ENCODE measurements around the gene ENDOV. TPM values are rescaled to one million over a fixed set of nuclear protein-coding genes. Genes with fewer than 3 reads are reported as not detected.

ENDOV gene
- total and polyA plus RNA-seq, 2 donors (not counting 3 experiments of a cell fraction or from before 2014, with no cell fraction given) = 20.4 to 25.9 TPM

GRCh38 chr17:80402959-80403358 is 12.0 kb upstream of the ENDOV start:
- no peak overlapping the region for H2AFZ ChIP-seq (ENCODE audit: low read depth, low read length)
- TF ChIP-seq FOS (IDR thresholded peaks at IDR 0.05; ENCODE audit: borderline replicate concordance, insufficient read depth, low read length) (no peak), POLR2A (IDR thresholded peaks at IDR 0.05; ENCODE audit: low read depth, low read length) (no peak), MYC (IDR thresholded peaks at IDR 0.05; ENCODE audit: low read depth, low read length) (no peak), EZH2 (IDR thresholded peaks at IDR 0.05; ENCODE audit: borderline replicate concordance, low read depth, low read length, severe bottlenecking) (no peak), POLR2AphosphoS5 (IDR thresholded peaks at IDR 0.05; ENCODE audit: insufficient read depth, low read depth, low read length) (no peak), GATA2 (IDR thresholded peaks at IDR 0.05; ENCODE audit: insufficient read depth, insufficient read length, low read depth, low read length) (no peak), MAX (IDR thresholded peaks at IDR 0.05; ENCODE audit: insufficient read depth, insufficient read length) (no peak), JUN (IDR thresholded peaks at IDR 0.05; ENCODE audit: borderline replicate concordance, insufficient read depth, insufficient read length, low read depth) (no peak), CTCF (IDR thresholded peaks at IDR 0.05; ENCODE audit: extremely low read depth in 1 of 2, insufficient read depth in 1 of 2, low read depth in 1 of 2, low read length in 2 of 2) (no peak)
- no peaks in the 10 kb centered on the region for H3K9me1 ChIP-seq (replicated peaks; ENCODE audit: control insufficient read depth, extremely low read depth, insufficient read depth, low read length)
- no peaks in the 10 kb centered on the region for H3K4me1 ChIP-seq (ENCODE audit: control insufficient read depth, extremely low read depth, insufficient read depth, low read length)
- ChIA-PET CTCF (no interaction called here), POLR2A (no interaction called here)
- H3K27ac ChIP-seq (ENCODE audit: insufficient read depth, low read depth, low read length) = no peak overlapping the region
- H3K36me3 ChIP-seq (ENCODE audit: control insufficient read depth in 2 of 2, extremely low read depth in 1 of 2, insufficient read depth in 2 of 2, low read length in 2 of 2) = no peaks in the 10 kb centered on the region
- H3K4me2 ChIP-seq (ENCODE audit: insufficient read depth, low read length) = no peak overlapping the region
- FAIRE-seq (no peak), DNase-seq (ENCODE audit: low read depth, low spot score) (no peak)
- BruUV-seq (replicated peaks) = no TSS peak
- no peaks in the 10 kb centered on the region for H3K9me3 ChIP-seq (replicated peaks; ENCODE audit: control insufficient read depth, insufficient read depth, low read length)
- H3K79me2 ChIP-seq (ENCODE audit: control insufficient read depth, insufficient read depth, low read length) = no peaks in the 10 kb centered on the region
- no peak overlapping the region for H3K4me3 ChIP-seq (replicated peaks in 1 of 3; ENCODE audit: insufficient read depth in 1 of 3, low read depth in 1 of 3, low read length in 3 of 3)
- no peak overlapping the region for H3K9ac ChIP-seq (replicated peaks; ENCODE audit: extremely low read depth, insufficient read depth, low read length)
- H4K20me1 ChIP-seq (replicated peaks; ENCODE audit: control insufficient read depth, extremely low read depth, insufficient read depth, low read length) = no peaks in the 10 kb centered on the region
- dilution Hi-C loops (cut with MboI; ENCODE audit: extremely low pct_ligation_motif_present, low sequenced_read_pairs) (no loop called here), intact Hi-C loops (cut with micrococcal nuclease) (no loop called here)
- peaks cover 0 to 7% of the 10 kb centered on the region in 2 experiments for H3K27me3 ChIP-seq (ENCODE audit: control insufficient read depth in 2 of 2, insufficient read depth in 2 of 2, low read length in 2 of 2)

All from endothelial cell of umbilical vein (primary cell).